Ishikawa (cell line): ENCODE data around the gene DRD4.

ENCODE experiments used
- CEBPB ChIP-seq: IDR thresholded peaks from 2 replicates; pipeline ENCODE4 v1.6.1; 2012
- CREB1 ChIP-seq: IDR thresholded peaks from 2 replicates; pipeline ENCODE4 v1.6.1; 2012; ENCODE audit warnings: low read depth
- EGR1 ChIP-seq: IDR thresholded peaks from 2 replicates; pipeline ENCODE4 v1.6.1; 2012
- EP300 ChIP-seq: IDR thresholded peaks from 2 replicates; pipeline ENCODE4 v1.6.1; 2012; ENCODE audit warnings: borderline replicate concordance
- FOXM1 ChIP-seq: IDR thresholded peaks from 2 replicates; pipeline ENCODE4 v1.6.1; 2012; ENCODE audit warnings: low read depth, borderline replicate concordance
- MAX ChIP-seq: IDR thresholded peaks from 2 replicates; pipeline ENCODE4 v1.6.1; 2012
- NFIC ChIP-seq: IDR thresholded peaks from 2 replicates; pipeline ENCODE4 v1.6.1; 2012
- RAD21 ChIP-seq: IDR thresholded peaks from 2 replicates; pipeline ENCODE4 v1.6.1; 2012; ENCODE audit warnings: low read depth
- REST ChIP-seq: IDR thresholded peaks from 2 replicates; pipeline ENCODE4 v1.6.1; 2012; ENCODE audit warnings: low read depth, mild to moderate bottlenecking
- TAF1 ChIP-seq: IDR thresholded peaks from 2 replicates; pipeline ENCODE4 v1.6.1; 2012; ENCODE audit warnings: low read depth, mild to moderate bottlenecking
- TCF12 ChIP-seq: IDR thresholded peaks from 2 replicates; pipeline ENCODE4 v1.6.1; 2012; ENCODE audit warnings: low read depth
- TEAD4 ChIP-seq: IDR thresholded peaks from 2 replicates; pipeline ENCODE4 v1.6.1; 2012
- USF1 ChIP-seq: IDR thresholded peaks from 2 replicates; pipeline ENCODE4 v1.6.1; 2012
- YY1 ChIP-seq: IDR thresholded peaks from 2 replicates; pipeline ENCODE4 v1.6.1; 2012; ENCODE audit warnings: low read depth
- ZBTB7A ChIP-seq: IDR thresholded peaks from 2 replicates; pipeline ENCODE4 v1.6.1; 2012; ENCODE audit warnings: low read depth

DRD4 gene

GRCh38 chr11:595400-595799 is 41.7 kb upstream of the DRD4 start:
- TF ChIP-seq ZBTB7A (no peak), USF1 (no peak), YY1 (no peak), NFIC (no peak), MAX (no peak), TEAD4 (no peak), TAF1 (no peak), RAD21 (no peak), FOXM1 (no peak), REST (no peak), EP300 (no peak), TCF12 (no peak), CREB1 (no peak), EGR1 (no peak), CEBPB (no peak)

- TF ChIP-seq REST (no peak), MAX (no peak), CEBPB (no peak), RAD21 (no peak), USF1 (no peak), EGR1 (no peak), CREB1 (no peak), EP300 (no peak), NFIC (no peak), TEAD4 (no peak), FOXM1 (no peak), TCF12 (no peak), ZBTB7A (no peak)
These were observed 40.7 kb upstream of the DRD4 start for GRCh38 chr11:596374-596773.

GRCh38 chr11:597166-597725 is 39.8 kb upstream of the DRD4 start:
- TF ChIP-seq CREB1 (no peak), RAD21 (no peak), TCF12 (no peak), USF1 (no peak), ZBTB7A (no peak), TEAD4 (no peak), MAX (no peak)

- no peak for TF ChIP-seq CEBPB
- no peak for TF ChIP-seq RAD21
- TF ChIP-seq USF1: no peak
- no peak for TF ChIP-seq CREB1
- no peak for TF ChIP-seq YY1
These were observed 38.9 kb upstream of the DRD4 start for GRCh38 chr11:598005-598680.
